ENCODE data around the gene OVOL3.
"Not testable (repeated sequence)": the region's sequence is repeated elsewhere in the genome, so short reads cannot be mapped to it uniquely, and the experiment has no call there.

OVOL3 gene

DNA sequence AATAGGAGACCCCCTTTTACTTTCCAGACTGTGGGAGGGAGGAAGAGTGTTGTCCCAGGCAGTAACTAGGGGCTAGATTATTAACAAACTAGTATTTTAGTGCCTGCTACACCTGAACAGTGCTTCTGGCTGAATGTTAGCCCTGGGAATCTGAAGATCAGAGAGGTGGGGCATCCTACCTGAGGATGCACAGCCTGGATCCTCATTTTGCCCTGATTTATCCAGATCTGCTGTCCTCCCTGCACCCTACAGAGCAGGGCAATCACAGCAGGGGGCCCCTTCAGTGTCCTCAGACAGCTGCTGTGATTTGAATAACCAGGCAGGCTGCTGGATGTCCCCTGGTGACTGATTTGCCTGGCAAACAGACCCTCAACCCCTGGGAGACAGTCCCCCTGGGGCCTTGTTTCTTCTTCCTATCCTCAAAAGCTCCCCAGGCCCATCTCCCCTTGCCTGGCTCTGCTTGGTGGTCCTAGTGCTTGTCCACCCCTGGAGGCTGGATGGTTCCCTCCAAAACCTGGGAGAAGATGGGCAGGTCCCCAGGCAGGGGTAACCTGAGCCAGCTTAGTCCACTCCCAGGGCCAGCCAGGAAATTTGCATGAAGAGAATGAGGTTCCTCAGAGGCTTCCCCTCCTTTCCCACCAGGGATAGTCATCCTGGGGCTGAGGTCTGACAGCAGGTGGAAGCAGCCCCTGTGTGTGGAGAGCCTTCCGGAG, at the start of gene OVOL3:
Gene OVOL3 (plus strand): TSS at position 657 of the 713 bp plus-strand sequence. CDS start 60 bp downstream, outside the sequence.
- no peak for DNase-seq

DNA sequence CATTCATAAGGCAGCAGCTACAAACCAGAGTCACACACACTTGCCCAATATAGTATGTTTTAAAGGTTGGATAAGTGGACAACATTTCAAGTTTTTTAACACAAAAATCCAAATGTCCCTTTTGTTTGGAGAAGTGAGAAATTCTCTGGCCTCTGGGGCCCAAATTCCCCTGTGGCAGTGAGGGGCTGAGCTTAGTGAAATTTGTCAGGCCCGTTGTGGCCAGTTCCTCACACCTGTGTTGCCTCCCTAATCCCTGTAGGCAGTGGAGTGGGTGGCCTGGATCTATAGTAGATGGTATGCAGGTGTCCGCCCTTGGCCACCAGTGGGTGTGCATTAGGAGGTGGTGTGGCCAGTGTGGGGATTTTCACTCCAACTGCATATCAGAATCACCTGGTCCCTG, 49.6 kb upstream of the OVOL3 start:
- no peak for DNase-seq

DNA sequence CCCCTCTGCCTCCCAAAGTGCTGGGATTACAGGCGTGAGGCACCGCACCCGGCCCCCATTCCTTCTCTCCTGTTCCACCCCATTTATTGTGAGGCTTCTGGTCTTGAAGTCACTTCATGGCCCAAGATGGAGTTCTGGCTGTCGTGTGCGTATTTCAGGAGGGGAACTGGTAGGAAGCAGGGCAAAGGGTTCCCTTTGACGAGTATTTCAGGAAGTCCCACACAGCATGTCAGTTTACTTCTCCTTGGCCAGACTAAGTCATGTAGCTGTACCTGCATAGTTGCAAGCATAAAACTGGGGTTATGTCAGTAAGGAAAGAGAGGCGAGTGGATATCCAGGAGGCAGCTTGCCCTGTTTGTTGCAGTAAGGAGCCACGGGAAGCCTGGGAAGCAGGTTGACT, 46.1 kb upstream of the OVOL3 start:
- no peak for DNase-seq

DNA sequence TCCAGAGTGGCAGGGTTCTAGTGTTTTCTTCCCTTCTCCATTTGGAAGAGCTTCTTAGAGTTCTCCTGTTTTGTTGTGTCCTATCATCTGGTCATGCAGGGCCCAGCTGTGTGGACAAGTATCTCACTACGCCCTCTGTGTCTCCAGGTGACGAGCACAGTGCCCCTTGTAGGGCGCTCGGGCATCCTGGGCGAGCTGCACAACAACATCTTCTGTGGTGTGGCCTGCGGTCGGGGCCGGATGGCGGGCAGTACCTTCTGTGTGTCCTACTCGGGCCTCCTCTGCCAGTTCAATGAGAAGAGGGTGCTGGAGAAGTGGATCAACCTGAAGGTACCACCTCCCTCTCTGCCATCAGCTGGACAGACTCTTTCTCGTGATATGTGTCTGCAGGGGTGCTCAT, 43.3 kb upstream of the OVOL3 start:
- DNase-seq, result no peak

DNA sequence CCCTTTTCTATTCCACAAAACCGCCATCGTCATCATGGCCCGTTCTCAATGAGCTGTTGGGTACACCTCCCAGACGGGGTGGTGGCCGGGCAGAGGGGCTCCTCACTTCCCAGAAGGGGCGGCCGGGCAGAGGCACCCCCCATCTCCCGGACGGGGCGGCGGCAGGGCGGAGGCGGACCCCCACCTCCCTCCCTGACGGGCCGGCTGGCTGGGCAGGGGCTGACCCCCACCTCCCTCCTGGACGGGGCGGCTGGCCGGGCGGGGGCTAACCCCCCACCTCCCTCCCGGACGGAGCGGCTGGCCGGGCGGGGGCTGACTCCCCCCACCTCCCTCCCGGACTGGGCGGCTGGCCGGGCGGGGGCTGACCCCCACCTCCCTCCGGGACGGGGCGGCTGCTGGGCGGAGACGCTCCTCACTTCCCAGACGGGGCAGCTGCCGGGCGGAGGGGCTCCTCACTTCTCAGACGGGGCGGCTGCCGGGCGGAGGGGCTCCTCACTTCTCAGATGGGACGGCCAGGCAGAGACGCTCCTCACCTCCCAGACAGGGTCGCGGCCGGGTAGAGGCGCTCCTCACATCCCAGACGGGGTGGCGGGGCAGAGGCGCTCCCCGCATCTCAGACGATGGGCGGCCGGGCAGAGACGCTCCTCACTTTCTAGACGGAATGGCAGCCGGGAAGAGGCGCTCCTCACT, 42.0 kb upstream of the OVOL3 start:
- DNase-seq, result not testable (repeated sequence)

DNA sequence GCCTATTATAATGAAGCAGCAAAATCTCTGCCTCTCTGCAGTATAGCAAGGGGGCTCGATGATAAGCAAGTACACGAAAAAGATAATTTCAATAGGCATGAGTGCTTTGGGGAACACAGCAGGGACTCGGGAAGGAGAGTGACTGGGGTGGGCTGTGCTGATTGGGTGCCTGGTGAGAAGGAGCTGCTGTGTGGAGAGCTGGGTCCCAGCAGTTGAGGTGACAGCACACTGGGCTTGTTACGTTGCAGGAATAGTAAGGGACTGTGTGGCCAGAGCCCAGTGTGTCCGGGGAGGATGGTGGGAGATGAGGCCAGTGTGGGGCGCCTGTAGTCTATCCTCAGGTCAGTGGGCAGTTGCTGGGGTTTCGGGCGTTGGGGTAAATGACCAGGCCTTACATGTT, 38.9 kb upstream of the OVOL3 start:
- DNase-seq, result no peak

DNA sequence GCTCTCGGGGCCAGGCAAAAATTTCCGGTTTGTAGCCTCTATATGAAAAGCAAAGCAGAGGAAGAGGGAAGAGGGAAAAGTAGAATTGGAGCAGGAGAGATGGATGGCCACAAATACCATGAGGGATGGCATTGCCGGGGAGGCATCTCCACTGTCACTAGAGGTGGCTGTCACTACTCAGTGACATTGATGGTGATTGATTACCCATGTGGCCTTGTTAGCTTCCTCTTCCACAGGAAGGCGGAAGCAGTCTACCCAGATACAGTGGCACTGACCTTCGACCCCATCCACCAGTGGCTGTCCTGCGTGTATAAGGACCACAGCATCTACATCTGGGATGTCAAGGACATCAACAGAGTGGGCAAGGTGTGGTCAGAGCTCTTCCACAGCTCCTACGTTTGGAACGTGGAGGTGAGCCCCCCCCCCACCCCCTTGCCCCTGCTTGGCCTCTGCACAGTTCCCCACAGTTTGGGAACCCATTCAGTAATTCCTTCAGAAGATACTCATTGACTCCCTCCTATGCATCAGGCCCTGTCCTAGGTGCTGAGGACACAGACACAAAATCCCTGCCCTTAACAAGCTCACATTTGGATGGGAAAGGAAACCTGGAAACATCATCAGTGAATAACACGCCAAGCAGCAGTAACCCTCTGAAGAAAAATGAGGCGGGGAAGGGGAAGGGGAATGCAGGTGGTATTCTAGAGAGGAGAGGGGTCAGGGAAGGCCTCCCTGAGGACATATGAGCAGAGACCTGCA, 37.6 kb upstream of the OVOL3 start:
- DNase-seq, result no peak

DNA sequence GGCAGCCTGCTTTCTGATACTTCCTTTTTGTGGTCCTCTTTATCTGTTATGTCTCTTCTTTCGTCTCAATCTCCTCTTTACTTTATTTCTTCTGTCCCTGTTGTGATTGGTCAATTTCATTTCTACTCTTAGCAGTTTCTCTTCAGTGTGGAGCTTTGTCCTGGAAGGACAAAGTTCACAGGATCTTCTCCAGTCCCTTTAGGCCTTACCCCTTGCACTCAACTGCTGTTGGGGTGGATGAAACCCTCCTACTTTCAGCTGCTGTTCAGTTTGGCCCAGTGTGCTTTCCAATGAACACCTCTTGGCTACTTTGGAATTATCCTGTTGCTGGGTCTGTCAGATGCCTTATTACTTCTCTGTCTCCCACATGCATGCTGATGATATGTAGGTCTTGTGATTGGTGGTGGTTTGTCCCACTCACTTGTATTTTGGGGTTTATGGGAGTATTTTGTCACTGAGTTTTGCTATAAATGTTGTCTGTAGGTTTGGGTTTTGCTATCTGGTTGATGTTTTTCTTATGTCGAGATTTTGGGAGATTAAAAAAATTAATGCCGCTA, 31.5 kb upstream of the OVOL3 start:
- DNase-seq, result no peak

DNA sequence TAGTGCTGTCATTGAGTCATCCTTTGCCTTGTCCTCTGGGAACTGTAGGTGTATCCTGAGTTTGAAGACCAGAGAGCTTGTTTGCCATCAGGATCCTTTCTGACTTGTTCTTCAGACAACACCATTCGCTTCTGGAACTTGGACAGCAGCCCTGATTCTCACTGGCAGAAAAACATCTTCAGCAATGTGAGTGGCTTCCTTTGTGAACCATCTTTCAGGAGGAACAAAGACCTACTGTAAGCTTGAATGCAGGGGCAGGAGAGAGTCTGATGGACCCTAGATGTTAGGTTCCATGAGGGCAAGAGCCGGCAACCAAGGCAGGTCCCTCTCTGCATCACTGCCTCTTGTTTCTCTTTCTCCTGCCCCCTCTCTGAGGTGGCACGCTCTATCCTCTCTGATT, 29.6 kb upstream of the OVOL3 start:
- no peak for DNase-seq

DNA sequence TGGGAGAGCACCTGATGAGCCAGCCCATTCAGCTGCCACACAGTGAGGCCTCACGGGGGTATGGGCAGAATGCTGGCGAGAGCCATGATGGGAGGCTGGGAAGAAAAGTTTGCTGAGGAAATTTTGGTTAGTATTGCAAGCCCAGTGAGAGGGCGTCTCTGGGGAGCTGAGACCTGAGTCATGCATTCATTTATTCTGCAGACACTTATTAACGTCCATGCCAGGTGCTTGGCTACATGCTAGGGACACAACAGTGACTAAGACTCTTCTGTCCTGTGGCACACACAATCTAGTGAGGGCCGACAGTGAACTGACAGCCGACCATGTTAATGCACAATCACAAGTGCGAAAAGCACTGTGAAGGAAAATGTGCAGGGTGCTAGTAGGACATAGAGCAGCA, 29.0 kb upstream of the OVOL3 start:
- DNase-seq, result no peak

DNA sequence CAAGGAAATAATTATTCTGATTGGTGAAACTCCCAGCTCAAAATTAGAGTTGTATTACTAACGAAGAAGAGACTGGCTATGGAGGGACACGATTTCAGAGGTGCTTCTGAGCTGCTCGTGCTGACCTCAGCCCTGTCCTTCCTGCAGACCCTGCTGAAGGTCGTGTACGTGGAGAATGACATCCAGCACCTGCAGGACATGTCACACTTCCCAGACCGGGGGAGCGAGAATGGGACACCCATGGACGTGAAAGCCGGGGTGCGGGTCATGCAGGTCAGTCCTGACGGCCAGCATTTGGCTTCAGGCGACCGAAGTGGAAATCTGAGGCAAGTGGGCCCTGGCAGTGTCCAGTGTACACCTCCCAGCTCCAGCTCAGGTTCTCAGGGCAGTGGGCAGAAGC, 28.0 kb upstream of the OVOL3 start:
- DNase-seq, result no peak

DNA sequence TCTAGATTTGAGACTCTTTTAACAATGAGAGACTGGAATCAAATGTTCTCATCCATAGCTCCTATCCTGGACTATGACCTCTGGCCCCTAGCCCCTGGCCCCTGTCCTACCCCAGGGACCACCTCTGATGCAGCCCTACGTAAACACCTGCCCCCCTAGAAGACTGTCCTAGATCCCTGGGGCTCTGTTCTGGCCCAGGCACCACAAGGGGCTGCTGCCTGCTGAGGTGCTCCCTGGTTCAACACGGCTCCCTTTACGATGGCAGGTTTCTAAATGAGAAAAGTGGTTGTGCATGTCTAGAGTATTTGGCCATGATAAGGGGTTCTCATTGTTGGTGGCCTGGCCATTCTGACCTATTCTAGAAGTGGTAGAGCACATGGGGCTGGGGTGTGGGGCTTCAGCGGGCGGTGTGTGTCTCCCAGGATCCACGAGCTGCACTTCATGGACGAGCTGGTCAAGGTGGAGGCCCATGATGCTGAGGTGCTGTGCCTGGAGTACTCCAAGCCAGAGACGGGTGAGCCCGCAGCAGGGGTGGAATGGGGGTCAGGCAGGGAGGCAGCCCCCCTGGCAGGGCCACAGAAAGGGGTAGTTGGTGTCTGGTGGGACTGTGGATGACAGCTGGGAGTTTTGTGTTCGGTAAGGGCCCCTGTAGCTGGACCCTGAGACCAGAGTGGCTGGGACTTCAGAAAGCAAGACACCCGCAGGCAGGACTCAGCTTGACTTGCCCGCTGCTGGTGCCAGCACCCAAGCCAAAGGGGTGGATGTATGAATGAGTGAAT, 26.5 kb upstream of the OVOL3 start:
- no peak for DNase-seq

DNA sequence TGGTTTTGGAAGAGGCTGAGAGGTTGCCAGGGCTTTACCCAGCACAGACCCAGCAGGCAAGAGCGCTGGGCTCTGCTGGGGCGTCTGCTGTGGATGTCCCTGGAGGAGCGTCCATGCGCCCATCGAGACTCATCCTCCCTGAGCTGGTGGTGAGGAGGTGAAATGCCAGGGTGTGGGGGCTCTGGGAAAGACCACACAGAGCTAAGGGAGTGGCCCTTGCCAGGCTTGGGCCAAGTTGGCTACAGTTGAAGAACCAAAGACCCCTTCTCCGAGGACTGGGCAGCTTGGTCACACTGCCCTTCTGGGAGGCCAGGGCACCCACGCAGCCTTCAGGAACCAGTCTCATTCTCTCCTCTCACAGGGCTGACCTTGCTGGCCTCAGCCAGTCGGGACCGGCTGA, 24.6 kb upstream of the OVOL3 start:
- no peak for DNase-seq

DNA sequence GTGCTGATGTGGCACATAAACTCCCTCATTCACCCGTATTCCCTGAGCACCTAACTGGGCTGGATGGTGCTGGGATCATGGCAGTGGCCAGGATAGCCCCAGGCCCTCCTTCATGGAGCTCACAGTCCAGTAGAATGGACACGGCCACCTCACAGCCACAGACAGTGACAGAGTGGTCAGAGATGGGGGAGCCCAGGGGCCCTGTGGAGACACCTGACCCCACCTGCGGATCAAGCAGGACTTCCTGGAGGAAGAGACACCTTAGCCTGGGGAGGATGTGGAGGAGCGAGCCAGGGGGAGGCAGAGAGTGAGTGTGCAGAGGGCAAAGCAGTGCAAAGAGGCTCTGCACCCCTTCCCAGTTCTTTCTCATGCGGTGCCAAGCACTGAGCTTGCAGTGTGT, 21.1 kb upstream of the OVOL3 start:
- DNase-seq, result no peak

DNA sequence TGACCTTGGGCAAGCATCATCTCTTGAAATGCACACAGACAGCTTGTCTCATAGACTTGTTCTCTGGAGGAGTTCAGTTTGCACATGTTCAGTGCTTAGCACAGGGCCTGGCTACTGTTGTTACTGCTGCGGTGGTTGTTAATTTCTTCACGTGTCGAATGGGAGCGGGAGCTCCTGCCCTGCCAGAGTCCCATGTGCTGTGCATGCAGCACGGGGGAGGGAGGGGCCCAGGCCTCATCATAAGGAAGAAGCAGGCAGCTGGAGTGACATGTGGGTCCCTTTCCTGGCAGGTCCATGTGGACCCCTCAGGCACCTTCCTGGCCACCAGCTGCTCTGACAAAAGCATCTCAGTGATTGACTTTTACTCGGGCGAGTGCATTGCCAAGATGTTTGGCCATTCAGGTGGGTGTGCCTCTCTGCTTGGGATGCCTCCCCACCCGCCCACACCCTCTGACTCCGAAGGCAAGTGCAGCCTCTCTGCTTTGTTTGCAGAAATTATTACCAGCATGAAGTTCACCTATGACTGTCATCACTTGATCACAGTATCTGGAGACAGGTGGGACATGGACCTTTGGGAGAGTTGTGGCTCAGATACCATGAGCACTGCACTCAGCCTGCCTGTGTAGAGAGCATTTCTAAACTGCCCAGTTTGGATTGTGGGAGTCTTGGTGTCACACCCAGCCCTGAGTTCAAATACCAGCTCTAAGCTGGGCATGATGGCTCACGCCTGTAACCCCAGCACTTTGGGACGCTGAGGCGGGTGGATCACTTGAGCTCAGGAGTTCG, 19.8 kb upstream of the OVOL3 start:
- no peak for DNase-seq

DNA sequence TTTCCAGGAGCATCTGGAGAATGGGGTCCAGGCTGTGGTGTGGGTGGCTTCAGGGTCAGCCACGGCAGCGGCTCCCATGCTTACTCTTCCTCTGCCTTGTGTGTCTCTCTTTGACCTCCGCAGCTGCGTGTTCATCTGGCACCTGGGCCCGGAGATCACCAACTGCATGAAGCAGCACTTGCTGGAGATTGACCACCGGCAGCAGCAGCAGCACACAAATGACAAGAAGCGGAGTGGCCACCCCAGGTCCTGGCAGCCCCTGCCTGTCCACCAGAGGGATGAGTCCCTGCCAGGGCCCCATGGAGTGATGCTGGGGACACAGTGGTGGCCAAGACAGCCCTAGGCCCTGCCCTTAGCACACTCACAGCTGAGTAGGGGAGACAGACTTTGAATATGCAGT, 18.4 kb upstream of the OVOL3 start:
- no peak for DNase-seq

DNA sequence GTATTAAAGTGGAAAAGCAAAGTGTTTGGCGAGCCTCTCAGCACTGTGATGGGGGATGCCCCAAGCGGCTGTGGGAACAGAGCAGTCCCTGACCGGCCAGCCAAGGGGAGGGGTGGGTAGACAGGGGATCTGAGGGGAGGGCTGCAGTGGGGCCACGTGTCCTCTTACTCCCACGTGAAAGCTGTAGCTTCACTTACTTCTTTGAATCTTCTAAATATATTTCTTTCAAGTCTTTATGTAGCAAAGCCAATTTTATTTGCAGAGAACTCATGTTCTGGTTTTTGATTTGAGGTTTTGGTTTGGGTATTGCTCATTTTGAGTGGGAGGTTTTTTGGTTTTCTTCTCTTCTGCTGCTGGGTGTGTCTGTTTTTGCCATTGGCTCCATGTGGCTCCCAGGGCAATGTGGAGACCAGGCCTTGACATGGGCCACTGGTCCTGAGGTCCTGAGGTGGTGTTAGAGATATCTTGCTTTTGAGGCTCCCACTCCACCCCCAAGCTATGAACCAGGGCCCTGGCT, 17.7 kb upstream of the OVOL3 start:
- no peak for DNase-seq

DNA sequence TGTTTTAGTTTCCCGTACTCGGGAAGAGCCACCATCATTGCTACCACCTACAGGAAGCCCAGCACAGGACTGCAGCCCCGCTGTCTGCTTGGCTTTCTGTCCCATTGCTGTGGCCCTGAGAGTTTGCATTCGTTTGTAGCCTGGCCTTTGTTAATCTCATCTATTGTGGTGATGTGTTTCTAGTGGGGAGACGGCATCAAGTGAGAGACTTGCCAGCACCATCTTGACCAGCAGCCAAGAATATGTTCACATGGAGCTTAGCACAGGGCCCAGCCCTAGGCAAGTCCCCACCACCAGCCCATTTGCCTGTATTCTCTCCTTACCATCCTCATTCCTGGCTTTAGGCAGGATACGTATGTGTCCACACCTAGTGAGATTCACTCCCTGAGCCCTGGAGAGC, 17.3 kb upstream of the OVOL3 start:
- no peak for DNase-seq

DNA sequence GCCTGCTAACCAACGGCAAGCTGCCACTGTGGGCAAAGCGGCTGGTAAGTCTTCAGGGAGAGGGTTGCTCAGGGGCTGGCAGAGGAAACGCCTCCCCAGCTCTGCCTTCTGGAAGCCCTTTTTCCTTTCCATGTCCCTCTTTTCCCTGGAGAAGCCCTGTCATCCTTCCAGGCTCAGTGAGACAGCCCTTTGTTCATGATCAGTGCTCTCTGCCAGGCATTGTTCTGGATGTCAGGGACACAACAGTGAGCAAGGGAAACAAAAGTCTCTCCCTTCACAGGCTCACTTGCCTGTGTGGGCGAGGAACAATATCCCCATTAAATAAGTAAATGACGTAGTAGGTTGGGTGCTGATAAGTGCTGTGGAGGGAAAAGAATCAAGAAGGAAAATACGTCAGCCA, 13.9 kb upstream of the OVOL3 start:
- no peak for DNase-seq

DNA sequence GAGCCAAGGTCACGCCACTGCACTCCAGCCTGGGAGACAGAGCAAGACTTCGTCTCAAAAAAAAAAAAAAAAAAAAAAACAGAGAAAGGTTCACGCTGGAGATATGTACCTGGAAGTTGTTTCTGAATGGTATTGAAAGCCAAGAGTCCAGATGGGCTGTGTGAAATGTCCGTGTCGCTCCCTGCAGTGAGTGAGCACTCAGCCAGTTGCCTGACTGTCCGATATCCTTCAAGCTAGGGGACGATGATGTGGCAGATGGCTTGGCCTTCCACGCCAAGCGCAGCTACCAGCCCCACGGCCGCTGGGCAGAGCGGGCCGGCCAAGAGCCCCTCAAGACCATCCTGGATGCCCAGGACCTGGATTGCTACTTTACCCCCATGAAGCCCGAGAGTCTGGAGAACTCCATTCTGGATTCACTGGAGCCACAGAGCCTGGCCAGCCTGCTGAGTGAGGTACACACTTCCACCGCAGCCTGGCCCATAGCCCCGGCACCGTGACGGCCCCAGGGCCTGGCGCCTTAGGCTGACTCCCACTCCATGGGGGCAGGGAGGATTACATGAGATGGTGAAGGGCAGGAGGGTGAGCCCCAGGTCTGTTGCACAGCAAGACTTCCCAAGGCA, 11.7 kb upstream of the OVOL3 start:
- DNase-seq, result no peak

DNA sequence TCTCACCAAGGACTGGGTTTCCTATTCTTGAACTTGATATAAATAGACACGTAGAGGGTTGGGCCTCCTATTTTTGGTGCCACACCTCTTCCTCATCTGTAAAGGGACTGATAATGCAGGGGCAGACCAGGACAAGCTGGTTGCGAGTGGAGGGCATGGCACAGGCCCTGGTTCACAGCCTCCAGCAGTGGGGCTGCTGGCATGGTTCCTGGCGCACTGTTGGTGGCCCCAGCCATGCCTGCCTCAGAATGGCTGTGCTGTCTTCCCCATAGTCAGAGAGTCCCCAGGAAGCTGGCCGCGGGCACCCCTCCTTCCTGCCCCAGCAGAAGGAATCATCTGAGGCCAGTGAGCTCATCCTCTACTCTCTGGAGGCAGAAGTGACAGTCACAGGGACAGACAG, 10.5 kb upstream of the OVOL3 start:
- no peak for DNase-seq
